ENCODE data around the gene GAP43.

The GAP43 gene

GRCh38 chr3:115687721-115688120, 64.4 kb downstream of the GAP43 start:
- Histone ChIP-seq H3K9me2 (replicated peaks; ENCODE audit: low read depth, low read length) (no peaks in the 10 kb centered on the region), H3K4me2 (ENCODE audit: low read depth, low read length, poor library complexity, severe bottlenecking) (no peak overlapping the region), H3K4me3 (ENCODE audit: low read length, poor library complexity, severe bottlenecking) (no peak overlapping the region), H3K4me1 (ENCODE audit: insufficient read depth, low read length, poor library complexity, severe bottlenecking) (no peaks in the 10 kb centered on the region), H3K36me3 (ENCODE audit: insufficient read depth, low read length) (no peaks in the 10 kb centered on the region), H3K9me3 (ENCODE audit: insufficient read depth, low read depth, low read length) (no peaks in the 10 kb centered on the region), H4K20me1 (ENCODE audit: insufficient read depth, low read length, poor library complexity, severe bottlenecking) (no peaks in the 10 kb centered on the region), H3K27me3 (ENCODE audit: insufficient read depth, low read length, poor library complexity, severe bottlenecking) (no peaks in the 10 kb centered on the region), H3F3A (ENCODE audit: low read depth) (no peaks in the 10 kb centered on the region), H2AFZ (ENCODE audit: low read length) (no peak overlapping the region), H3K79me2 (ENCODE audit: insufficient read depth, low read length) (no peaks in the 10 kb centered on the region), H3K9ac (ENCODE audit: low read depth, low read length, poor library complexity, severe bottlenecking) (no peak overlapping the region)
- no peak for TF ChIP-seq EZH2phosphoT487 (IDR thresholded peaks at IDR 0.05; ENCODE audit: borderline replicate concordance)
- TF ChIP-seq CTCF (conservative IDR thresholded peaks at IDR 0.05; ENCODE audit: low read length): no peak

- Histone ChIP-seq H3K4me3 (ENCODE audit: low read length, poor library complexity, severe bottlenecking) (no peak overlapping the region), H3K79me2 (ENCODE audit: insufficient read depth, low read length) (no peaks in the 10 kb centered on the region), H3K4me2 (ENCODE audit: low read depth, low read length, poor library complexity, severe bottlenecking) (no peak overlapping the region), H2AFZ (ENCODE audit: low read length) (no peak overlapping the region), H3K9me2 (replicated peaks; ENCODE audit: low read depth, low read length) (no peaks in the 10 kb centered on the region), H3K9ac (ENCODE audit: low read depth, low read length, poor library complexity, severe bottlenecking) (no peak overlapping the region), H3F3A (ENCODE audit: low read depth) (no peaks in the 10 kb centered on the region), H4K20me1 (ENCODE audit: insufficient read depth, low read length, poor library complexity, severe bottlenecking) (no peaks in the 10 kb centered on the region), H3K4me1 (ENCODE audit: insufficient read depth, low read length, poor library complexity, severe bottlenecking) (no peaks in the 10 kb centered on the region), H3K9me3 (ENCODE audit: insufficient read depth, low read depth, low read length) (no peaks in the 10 kb centered on the region), H3K27me3 (ENCODE audit: insufficient read depth, low read length, poor library complexity, severe bottlenecking) (no peaks in the 10 kb centered on the region), H3K36me3 (ENCODE audit: insufficient read depth, low read length) (no peaks in the 10 kb centered on the region)
- TF ChIP-seq EZH2phosphoT487 (IDR thresholded peaks at IDR 0.05; ENCODE audit: borderline replicate concordance) (no peak), CTCF (conservative IDR thresholded peaks at IDR 0.05; ENCODE audit: low read length) (no peak)
These were observed 65.1 kb downstream of the GAP43 start for GRCh38 chr3:115688418-115688817.

- no peak overlapping the region for H2AFZ ChIP-seq (ENCODE audit: low read length)
- no peaks in the 10 kb centered on the region for H3K4me1 ChIP-seq (ENCODE audit: insufficient read depth, low read length, poor library complexity, severe bottlenecking)
- no peak overlapping the region for H3K9ac ChIP-seq (ENCODE audit: low read depth, low read length, poor library complexity, severe bottlenecking)
- H3K4me3 ChIP-seq (ENCODE audit: low read length, poor library complexity, severe bottlenecking): no peak overlapping the region
- no peaks in the 10 kb centered on the region for H3K9me2 ChIP-seq (replicated peaks; ENCODE audit: low read depth, low read length)
- TF ChIP-seq EZH2phosphoT487 (IDR thresholded peaks at IDR 0.05; ENCODE audit: borderline replicate concordance): no peak
- H3F3A ChIP-seq (ENCODE audit: low read depth): no peaks in the 10 kb centered on the region
- no peaks in the 10 kb centered on the region for H3K9me3 ChIP-seq (ENCODE audit: insufficient read depth, low read depth, low read length)
- H3K4me2 ChIP-seq (ENCODE audit: low read depth, low read length, poor library complexity, severe bottlenecking): no peak overlapping the region
- H3K36me3 ChIP-seq (ENCODE audit: insufficient read depth, low read length): no peaks in the 10 kb centered on the region
- H4K20me1 ChIP-seq (ENCODE audit: insufficient read depth, low read length, poor library complexity, severe bottlenecking): no peaks in the 10 kb centered on the region
- H3K27me3 ChIP-seq (ENCODE audit: insufficient read depth, low read length, poor library complexity, severe bottlenecking): no peaks in the 10 kb centered on the region
- no peaks in the 10 kb centered on the region for H3K79me2 ChIP-seq (ENCODE audit: insufficient read depth, low read length)
These were observed 66.6 kb downstream of the GAP43 start for GRCh38 chr3:115689928-115690327.

GRCh38 chr3:115691964-115692363, 68.7 kb downstream of the GAP43 start:
- peak overlapping the region; percentile 80; the same call in 1 of the 2 replicates for H2AFZ ChIP-seq (ENCODE audit: low read length)
- H3K4me1 ChIP-seq (ENCODE audit: insufficient read depth, low read length, poor library complexity, severe bottlenecking): no peaks in the 10 kb centered on the region

More at GRCh38 chr3:115691964-115692363, 68.7 kb downstream of the GAP43 start:
- no peaks in the 10 kb centered on the region for H3K9me2 ChIP-seq (replicated peaks; ENCODE audit: low read depth, low read length)
- no peaks in the 10 kb centered on the region for H3K36me3 ChIP-seq (ENCODE audit: insufficient read depth, low read length)
- no peaks in the 10 kb centered on the region for H3K27me3 ChIP-seq (ENCODE audit: insufficient read depth, low read length, poor library complexity, severe bottlenecking)
- H3K4me2 ChIP-seq (ENCODE audit: low read depth, low read length, poor library complexity, severe bottlenecking): no peak overlapping the region
- H3K9me3 ChIP-seq (ENCODE audit: insufficient read depth, low read depth, low read length): no peaks in the 10 kb centered on the region
- TF ChIP-seq EZH2phosphoT487 (IDR thresholded peaks at IDR 0.05; ENCODE audit: borderline replicate concordance) (no peak), CTCF (conservative IDR thresholded peaks at IDR 0.05; ENCODE audit: low read length) (no peak)
- H3K79me2 ChIP-seq (ENCODE audit: insufficient read depth, low read length): no peaks in the 10 kb centered on the region
- no peak overlapping the region for H3K9ac ChIP-seq (ENCODE audit: low read depth, low read length, poor library complexity, severe bottlenecking)
- H3K4me3 ChIP-seq (ENCODE audit: low read length, poor library complexity, severe bottlenecking): no peak overlapping the region
- H4K20me1 ChIP-seq (ENCODE audit: insufficient read depth, low read length, poor library complexity, severe bottlenecking): no peaks in the 10 kb centered on the region
- H3F3A ChIP-seq (ENCODE audit: low read depth): no peaks in the 10 kb centered on the region

All from Loucy (cell line).